Panc1 (cell line): Measurements from ENCODE around the gene UBE2E2. TPM values are rescaled to one million over a fixed set of nuclear protein-coding genes. Genes with fewer than 3 reads are reported as not detected.

Experiments
- ATAC-seq: fragments of 200-7000 bp; cut with Tn5 transposase; 2 replicates; pipeline ENCODE4 v1.9.1; 2020; ENCODE audit warnings: mild to moderate bottlenecking, moderate library complexity
- BruUV-seq: library from RNA; stranded (reverse); fragments of 400-500 nt; replicated peaks from 2 replicates; lab custom pipeline; 2021; lab: Mats Ljungman, UMichigan
- CTCF ChIA-PET: fragments of 300-600 bp; sonication (Branson Sonifier 250); formaldehyde crosslinking; loops from one replicate; lab custom pipeline; 2022; ENCODE audit warnings: antibody characterized with exemption; lab: Charles Lee
- POLR2A ChIA-PET: fragments of 300-600 bp; sonication (Branson Sonifier 250); formaldehyde crosslinking; loops from one replicate; lab custom pipeline; 2022; ENCODE audit warnings: antibody characterized with exemption; lab: Charles Lee
- DNase-seq: peaks from one replicate; pipeline ENCODE4 v3.0.0-alpha.2; 2010; ENCODE audit warnings: low read depth, low spot score
- H3K27ac ChIP-seq: 2 replicates; pipeline ENCODE4 v1.5.1; 2011; ENCODE audit warnings: mild to moderate bottlenecking, low read length, inconsistent platforms
- H3K27me3 ChIP-seq: fragments of 200-500 bp; sonication (Bioruptor generic); 2 replicates; pipeline ENCODE4 v1.6.0; 2014; ENCODE audit warnings: low read length, inconsistent platforms; ENCODE audit not compliant: control insufficient read depth, insufficient read depth
- H3K36me3 ChIP-seq: fragments of 200-500 bp; sonication (Bioruptor generic); 2 replicates; pipeline ENCODE4 v1.5.1; 2014; ENCODE audit warnings: inconsistent platforms, mild to moderate bottlenecking, low read length, moderate library complexity; ENCODE audit not compliant: control insufficient read depth, insufficient read depth
- H3K4me1 ChIP-seq: 2 replicates; pipeline ENCODE4 v1.5.1; 2011; ENCODE audit warnings: inconsistent platforms, mild to moderate bottlenecking, low read length, moderate library complexity; ENCODE audit not compliant: control insufficient read depth, insufficient read depth
- H3K4me3 ChIP-seq, 2 experiments: 2 replicates each; pipeline ENCODE4 v1.5.1; 2011 to 2012; ENCODE audit warnings: low read depth in 2 of 2, low read length in 2 of 2, mild to moderate bottlenecking in 2 of 2, inconsistent platforms in 1 of 2, moderate library complexity in 1 of 2
- H3K9me3 ChIP-seq: fragments of 200-500 bp; sonication (Bioruptor generic); 2 replicates; pipeline ENCODE4 v1.5.1; 2014; ENCODE audit warnings: low read depth, mild to moderate bottlenecking, inconsistent platforms, low read length, moderate library complexity; ENCODE audit not compliant: control insufficient read depth, insufficient read depth
- CTCF ChIP-seq: fragments of 450-650 bp; IDR thresholded peaks from 2 replicates; pipeline ENCODE4 v1.5.1; 2017; ENCODE audit warnings: mild to moderate bottlenecking
- POLR2AphosphoS5 ChIP-seq: IDR thresholded peaks from 2 replicates; pipeline ENCODE4 v1.6.1; 2012; ENCODE audit warnings: mild to moderate bottlenecking, low read depth, low read length, moderate library complexity
- REST ChIP-seq, 2 experiments: IDR thresholded peaks; 2 replicates each; pipeline ENCODE4 v1.6.1; 2011 to 2012; ENCODE audit warnings: low read depth in 2 of 2, control low read depth in 1 of 2, low read length in 1 of 2, mild to moderate bottlenecking in 1 of 2, moderate library complexity in 1 of 2; ENCODE audit not compliant: insufficient read depth in 1 of 2
- SIN3A ChIP-seq: IDR thresholded peaks from 2 replicates; pipeline ENCODE4 v1.6.1; 2012; ENCODE audit warnings: low read depth, mild to moderate bottlenecking, low read length, moderate library complexity, borderline replicate concordance; ENCODE audit not compliant: insufficient read depth
- TCF7L2 ChIP-seq: IDR thresholded peaks from 2 replicates; pipeline ENCODE4 v1.6.1; 2011; ENCODE audit warnings: mild to moderate bottlenecking, low read depth, low read length, inconsistent platforms
- in situ Hi-C: cut with HindIII; loops from 2 replicates; pipeline ENCODE4 v1.10.0; 2016; ENCODE audit warnings: low sequenced_read_pairs, low pct_unique_long_range_greater_than_20kb
- intact Hi-C: fragments of 100-400 bp; cut with micrococcal nuclease; formaldehyde crosslinking; loops from one replicate; pipeline ENCODE4 v1.10.0; 2022; ENCODE audit not compliant: unreplicated experiment
- total RNA-seq: library from RNA; stranded (reverse); gene quantifications from one replicate; pipeline ENCODE4 v1.2.1, GENCODE V29; 2021; ENCODE audit not compliant: unreplicated experiment

The UBE2E2 gene
- total RNA-seq, 1 experiment from 2014 or later = 38.2 TPM

- intact Hi-C loops (no loop called here), in situ Hi-C loops (no loop called here)
- BruUV-seq = no TSS peak
- H3K36me3 ChIP-seq = no peaks in the 10 kb centered on the region
- no peaks in the 10 kb centered on the region; the same call in 1 of the 2 replicates for H3K4me1 ChIP-seq
- no peak for TF ChIP-seq TCF7L2
- no peak for TF ChIP-seq REST (IDR thresholded peaks at IDR 0.05; ENCODE audit: insufficient read depth in 1 of 2, low read depth in 2 of 2, low read length in 1 of 2)
- TF ChIP-seq POLR2AphosphoS5 = no peak
- no peak for TF ChIP-seq CTCF
- TF ChIP-seq SIN3A = no peak
- ATAC-seq (no peak), DNase-seq (no peak)
- H3K4me3 ChIP-seq = no peak overlapping the region
- no peaks in the 10 kb centered on the region for H3K9me3 ChIP-seq
- POLR2A ChIA-PET = no interaction called here
- CTCF ChIA-PET = interaction anchor here (0.6 kb wide), 1 partner anchor 17 kb away, joined by 4 read pairs; no protein-coding TSS in a partner anchor
- H3K27me3 ChIP-seq = no peaks in the 10 kb centered on the region
- no peak overlapping the region for H3K27ac ChIP-seq
Measured at GRCh38 chr3:23406601-23407000, 203.5 kb downstream of the UBE2E2 start.

GRCh38 chr3:23418026-23418425, 214.9 kb downstream of the UBE2E2 start:
- Histone ChIP-seq H3K27me3 (no peaks in the 10 kb centered on the region), H3K27ac (no peak overlapping the region), H3K4me3 (no peak overlapping the region), H3K36me3 (no peaks in the 10 kb centered on the region), H3K4me1 (no peaks in the 10 kb centered on the region), H3K9me3 (no peaks in the 10 kb centered on the region)
- no TSS peak for BruUV-seq
- ATAC-seq = no peak
- no peak for DNase-seq
- no peak for TF ChIP-seq SIN3A
- TF ChIP-seq CTCF = no peak
- TF ChIP-seq TCF7L2 = no peak
- TF ChIP-seq REST (IDR thresholded peaks at IDR 0.05; ENCODE audit: insufficient read depth in 1 of 2, low read depth in 2 of 2, low read length in 1 of 2) = no peak
- no peak for TF ChIP-seq POLR2AphosphoS5
- CTCF ChIA-PET = no interaction called here
- in situ Hi-C loops (no loop called here), intact Hi-C loops (no loop called here)
- POLR2A ChIA-PET = no interaction called here
